A549 (cell line): ENCODE measurements around the gene VPS54.

Experiments used
- CTCF ChIP-seq: fragments of >200 bp; sonication (Bioruptor Twin); formaldehyde crosslinking; IDR thresholded peaks from 3 replicates; pipeline ENCODE4 v1.5.1; 2016
- FOXS1 ChIP-seq: fragments of 250-450 bp; sonication (Bioruptor Pico); IDR thresholded peaks from 2 replicates; pipeline ENCODE4 v1.5.0; 2020; ENCODE audit warnings: mild to moderate bottlenecking, moderate library complexity
- JUN ChIP-seq, 2 experiments: fragments of >200 bp; sonication (Bioruptor Twin); formaldehyde crosslinking; IDR thresholded peaks; 2 replicates in 1 of 2; 3 replicates in 1 of 2; pipeline ENCODE4 v1.6.1; 2016 to 2017
- MYC ChIP-seq: IDR thresholded peaks from 2 replicates; pipeline ENCODE4 v1.6.1; 2012; ENCODE audit warnings: mild to moderate bottlenecking, inconsistent platforms, low read length, improper control_type of control experiment, borderline replicate concordance
- NFE2L2 ChIP-seq: fragments of 150-350 bp; conservative IDR thresholded peaks from 2 replicates; pipeline ENCODE4 v1.6.1; 2014; ENCODE audit warnings: low read length
- RAD21 ChIP-seq, 2 experiments: fragments of >200 bp in 1 of 2; sonication (Bioruptor Twin) in 1 of 2; formaldehyde crosslinking in 1 of 2; IDR thresholded peaks in 1 of 2; conservative IDR thresholded peaks in 1 of 2; 2 replicates in 1 of 2; 3 replicates in 1 of 2; pipeline ENCODE4 v1.6.1; 2012 to 2018; ENCODE audit warnings: inconsistent platforms in 1 of 2
- TP53 ChIP-seq: fragments of 250-450 bp; sonication (Bioruptor Pico); IDR thresholded peaks from 2 replicates; pipeline ENCODE4 v1.5.0; 2021; ENCODE audit warnings: mild to moderate bottlenecking, moderate library complexity
- TF ChIP-seq, protein P1 (sequence below): fragments of >200 bp; sonication (Bioruptor Twin); formaldehyde crosslinking; IDR thresholded peaks from 3 replicates; pipeline ENCODE4 v1.6.1; 2016
- TF ChIP-seq, protein P2 (sequence below): fragments of 250-450 bp; sonication (Bioruptor Pico); IDR thresholded peaks from 2 replicates; pipeline ENCODE4 v1.5.0; 2021; ENCODE audit warnings: mild to moderate bottlenecking, moderate library complexity, borderline replicate concordance

- no peak for TF ChIP-seq TP53 (CRISPR knock-in tag)
- TF ChIP-seq NFE2L2, result no peak
- TF ChIP-seq MYC, result no peak
- no peak for TF ChIP-seq CTCF
- TF ChIP-seq FOXS1, result no peak
- TF ChIP-seq RAD21 (conservative IDR thresholded peaks at IDR 0.05 in 1 of 2, IDR thresholded peaks at IDR 0.05 in 1 of 2), result no peak
- TF ChIP-seq, protein P1, sequence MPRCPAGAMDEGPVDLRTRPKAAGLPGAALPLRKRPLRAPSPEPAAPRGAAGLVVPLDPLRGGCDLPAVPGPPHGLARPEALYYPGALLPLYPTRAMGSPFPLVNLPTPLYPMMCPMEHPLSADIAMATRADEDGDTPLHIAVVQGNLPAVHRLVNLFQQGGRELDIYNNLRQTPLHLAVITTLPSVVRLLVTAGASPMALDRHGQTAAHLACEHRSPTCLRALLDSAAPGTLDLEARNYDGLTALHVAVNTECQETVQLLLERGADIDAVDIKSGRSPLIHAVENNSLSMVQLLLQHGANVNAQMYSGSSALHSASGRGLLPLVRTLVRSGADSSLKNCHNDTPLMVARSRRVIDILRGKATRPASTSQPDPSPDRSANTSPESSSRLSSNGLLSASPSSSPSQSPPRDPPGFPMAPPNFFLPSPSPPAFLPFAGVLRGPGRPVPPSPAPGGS, result no peak
- TF ChIP-seq JUN (IDR thresholded peaks at IDR 0.05), result no peak
- TF ChIP-seq, protein P2, sequence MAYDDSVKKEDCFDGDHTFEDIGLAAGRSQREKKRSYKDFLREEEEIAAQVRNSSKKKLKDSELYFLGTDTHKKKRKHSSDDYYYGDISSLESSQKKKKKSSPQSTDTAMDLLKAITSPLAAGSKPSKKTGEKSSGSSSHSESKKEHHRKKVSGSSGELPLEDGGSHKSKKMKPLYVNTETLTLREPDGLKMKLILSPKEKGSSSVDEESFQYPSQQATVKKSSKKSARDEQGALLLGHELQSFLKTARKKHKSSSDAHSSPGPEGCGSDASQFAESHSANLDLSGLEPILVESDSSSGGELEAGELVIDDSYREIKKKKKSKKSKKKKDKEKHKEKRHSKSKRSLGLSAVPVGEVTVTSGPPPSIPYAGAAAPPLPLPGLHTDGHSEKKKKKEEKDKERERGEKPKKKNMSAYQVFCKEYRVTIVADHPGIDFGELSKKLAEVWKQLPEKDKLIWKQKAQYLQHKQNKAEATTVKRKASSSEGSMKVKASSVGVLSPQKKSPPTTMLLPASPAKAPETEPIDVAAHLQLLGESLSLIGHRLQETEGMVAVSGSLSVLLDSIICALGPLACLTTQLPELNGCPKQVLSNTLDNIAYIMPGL (CRISPR knock-in tag), result no peak
These were observed 153.1 kb downstream of the VPS54 start for GRCh38 chr2:63866009-63866709.
